ELR (cell line): Measurements from ENCODE around the gene ZNF256.

ENCODE experiments used
- DNase-seq: peaks from one replicate; pipeline ENCODE4 v3.0.0-alpha.2; 2015; ENCODE audit warnings: low read depth

The ZNF256 gene

GRCh38 chr19:57947419-57948134 lies at the start of gene ZNF256:
Gene ZNF256, minus strand, starts transcription at chr19:57947706. Its CDS starts 232 bp downstream, at chr19:57947474.
- peak; percentile 97 for DNase-seq

GRCh38 chr19:57992841-57993240 lies 45.3 kb upstream of the ZNF256 start:
- DNase-seq, result no peak

GRCh38 chr19:57978586-57979289 lies 31.2 kb upstream of the ZNF256 start:
- DNase-seq, result peak; percentile 18

- no peak for DNase-seq
Observed at GRCh38 chr19:57974434-57974833, 26.9 kb upstream of the ZNF256 start, which contains the start of gene C19orf18. Gene C19orf18, minus strand, starts transcription at chr19:57974534. Its CDS starts 102 bp downstream, at chr19:57974432.

- no peak for DNase-seq
Observed at GRCh38 chr19:57964761-57965160, 17.3 kb upstream of the ZNF256 start.

GRCh38 chr19:57961785-57962184 lies 14.3 kb upstream of the ZNF256 start:
- DNase-seq, result no peak

GRCh38 chr19:57954996-57955395 lies 7.5 kb upstream of the ZNF256 start:
- DNase-seq, result no peak

- DNase-seq, result no peak
Observed at GRCh38 chr19:57949702-57950101, 2.2 kb upstream of the ZNF256 start.

- DNase-seq, result no peak
Observed at GRCh38 chr19:57949296-57949695, 1.8 kb upstream of the ZNF256 start.

- peak; percentile 32 for DNase-seq
Observed at GRCh38 chr19:57947088-57947418, 453 bp downstream of the ZNF256 start.

- DNase-seq, result no peak
Observed at GRCh38 chr19:57946316-57946715, 1.2 kb downstream of the ZNF256 start.

GRCh38 chr19:57941593-57941992 lies 5.9 kb downstream of the ZNF256 start:
- DNase-seq, result no peak

- DNase-seq, result no peak
Observed at GRCh38 chr19:57935731-57936130, 11.8 kb downstream of the ZNF256 start.

- DNase-seq, result peak; percentile 80
Observed at GRCh38 chr19:57934820-57935665, 12.5 kb downstream of the ZNF256 start, which contains the start of gene ZNF418. Gene ZNF418, minus strand, starts transcription at chr19:57935402. Its CDS starts 1,580 bp downstream, at chr19:57933822.

- no peak for DNase-seq
Observed at GRCh38 chr19:57927587-57927986, 19.9 kb downstream of the ZNF256 start.

GRCh38 chr19:57916168-57916995 lies 31.1 kb downstream of the ZNF256 start, which contains the start of gene ZNF417:
Gene ZNF417, minus strand, starts transcription at chr19:57916592. Its CDS starts 181 bp downstream, at chr19:57916411.
- DNase-seq, result peak; percentile 98

GRCh38 chr19:57914531-57914930 lies 33.0 kb downstream of the ZNF256 start:
- no peak for DNase-seq

GRCh38 chr19:57907394-57907793 lies 40.1 kb downstream of the ZNF256 start:
- no peak for DNase-seq

- no peak for DNase-seq
Observed at GRCh38 chr19:57905258-57905657, 42.2 kb downstream of the ZNF256 start.

- DNase-seq, result no peak
Observed at GRCh38 chr19:57903618-57904184, 43.8 kb downstream of the ZNF256 start.

GRCh38 chr19:57900311-57900710 lies 47.2 kb downstream of the ZNF256 start:
- DNase-seq, result no peak
